ENCODE measurements around the gene POLR2A. TPM values are rescaled to one million over a fixed set of nuclear protein-coding genes. Genes with fewer than 3 reads are reported as not detected.
A peak's percentile ranks its signal among the peaks of the same experiment; 100 is the strongest.

The POLR2A gene
- total RNA-seq, 1 donor from 2014 or later: 198 TPM

DNA sequence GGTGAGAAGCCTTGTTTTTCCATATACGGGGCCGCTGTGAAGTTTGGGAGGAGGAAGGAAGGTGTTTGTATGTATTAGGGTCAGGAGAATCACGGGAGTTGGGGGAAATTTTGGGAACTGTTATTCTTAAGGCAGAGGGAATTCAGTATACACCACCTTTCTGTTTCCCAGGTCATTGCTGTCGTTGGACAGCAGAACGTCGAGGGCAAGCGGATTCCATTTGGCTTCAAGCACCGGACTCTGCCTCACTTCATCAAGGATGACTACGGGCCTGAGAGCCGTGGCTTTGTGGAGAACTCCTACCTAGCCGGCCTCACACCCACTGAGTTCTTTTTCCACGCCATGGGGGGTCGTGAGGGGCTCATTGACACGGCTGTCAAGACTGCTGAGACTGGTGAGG, 17.6 kb downstream of the POLR2A start:
- H3K27ac Mint-ChIP-seq (ENCODE audit: unreplicated experiment): no peak overlapping the region
- H3K27me3 Mint-ChIP-seq (ENCODE audit: unreplicated experiment): peaks cover 4% of the 10 kb centered on the region
- H3K36me3 Mint-ChIP-seq (ENCODE audit: low read depth, unreplicated experiment): peaks cover 57% of the 10 kb centered on the region

DNA sequence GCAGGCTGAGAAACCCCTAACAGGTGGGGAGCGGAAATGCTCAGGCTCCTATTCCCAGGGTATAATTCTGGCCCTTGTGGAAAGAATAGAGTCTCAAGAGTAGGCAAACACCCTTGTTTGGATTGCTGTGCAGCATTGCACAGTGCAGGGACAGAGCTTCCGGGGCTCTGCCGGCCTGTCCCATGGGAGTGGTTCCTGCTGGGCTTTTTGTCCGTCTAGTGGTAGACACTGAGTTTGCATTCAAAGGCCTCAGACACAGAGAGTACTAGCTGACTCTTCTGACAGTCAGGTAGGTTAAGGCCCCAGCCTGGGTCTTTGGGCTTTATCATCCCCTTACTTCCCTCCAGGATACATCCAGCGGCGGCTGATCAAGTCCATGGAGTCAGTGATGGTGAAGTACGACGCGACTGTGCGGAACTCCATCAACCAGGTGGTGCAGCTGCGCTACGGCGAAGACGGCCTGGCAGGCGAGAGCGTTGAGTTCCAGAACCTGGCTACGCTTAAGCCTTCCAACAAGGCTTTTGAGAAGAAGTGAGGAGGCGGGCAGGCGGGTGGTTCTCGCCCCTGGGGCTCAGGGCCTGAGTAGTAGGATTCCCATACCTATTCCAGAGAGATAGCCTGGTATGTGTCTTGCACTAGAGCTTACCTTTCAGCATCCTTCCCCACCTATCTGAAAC, 18.1 kb downstream of the POLR2A start:
- Mint-ChIP-seq H3K27ac (ENCODE audit: unreplicated experiment) (no peak overlapping the region), H3K27me3 (ENCODE audit: unreplicated experiment) (peaks cover 4% of the 10 kb centered on the region), H3K9me3 (ENCODE audit: unreplicated experiment) (no peaks in the 10 kb centered on the region), H3K4me1 (ENCODE audit: unreplicated experiment) (no peaks in the 10 kb centered on the region), H3K4me3 (ENCODE audit: unreplicated experiment) (no peak overlapping the region), H3K36me3 (ENCODE audit: low read depth, unreplicated experiment) (peaks cover 51% of the 10 kb centered on the region)
- DNase-seq (ENCODE audit: low spot score): no peak
- TF ChIP-seq, protein P1, sequence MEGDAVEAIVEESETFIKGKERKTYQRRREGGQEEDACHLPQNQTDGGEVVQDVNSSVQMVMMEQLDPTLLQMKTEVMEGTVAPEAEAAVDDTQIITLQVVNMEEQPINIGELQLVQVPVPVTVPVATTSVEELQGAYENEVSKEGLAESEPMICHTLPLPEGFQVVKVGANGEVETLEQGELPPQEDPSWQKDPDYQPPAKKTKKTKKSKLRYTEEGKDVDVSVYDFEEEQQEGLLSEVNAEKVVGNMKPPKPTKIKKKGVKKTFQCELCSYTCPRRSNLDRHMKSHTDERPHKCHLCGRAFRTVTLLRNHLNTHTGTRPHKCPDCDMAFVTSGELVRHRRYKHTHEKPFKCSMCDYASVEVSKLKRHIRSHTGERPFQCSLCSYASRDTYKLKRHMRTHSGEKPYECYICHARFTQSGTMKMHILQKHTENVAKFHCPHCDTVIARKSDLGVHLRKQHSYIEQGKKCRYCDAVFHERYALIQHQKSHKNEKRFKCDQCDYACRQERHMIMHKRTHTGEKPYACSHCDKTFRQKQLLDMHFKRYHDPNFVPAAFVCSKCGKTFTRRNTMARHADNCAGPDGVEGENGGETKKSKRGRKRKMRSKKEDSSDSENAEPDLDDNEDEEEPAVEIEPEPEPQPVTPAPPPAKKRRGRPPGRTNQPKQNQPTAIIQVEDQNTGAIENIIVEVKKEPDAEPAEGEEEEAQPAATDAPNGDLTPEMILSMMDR (IDR thresholded peaks at IDR 0.05; ENCODE audit: unreplicated experiment): no peak

More for the DNA sequence above, 17.6 kb downstream of the POLR2A start:
- no peak for DNase-seq (ENCODE audit: low spot score)
- peaks cover 5% of the 10 kb centered on the region for H3K4me1 Mint-ChIP-seq (ENCODE audit: unreplicated experiment)
- H3K9me3 Mint-ChIP-seq (ENCODE audit: unreplicated experiment): no peaks in the 10 kb centered on the region
- peak overlapping the region; percentile 56 for H3K4me3 Mint-ChIP-seq (ENCODE audit: unreplicated experiment)
- TF ChIP-seq, protein P1 (IDR thresholded peaks at IDR 0.05; ENCODE audit: unreplicated experiment): no peak

- no peaks in the 10 kb centered on the region for H3K4me1 Mint-ChIP-seq (ENCODE audit: unreplicated experiment)
These were observed 18.8 kb downstream of the POLR2A start for GRCh38 chr17:7502987-7503386.

DNA sequence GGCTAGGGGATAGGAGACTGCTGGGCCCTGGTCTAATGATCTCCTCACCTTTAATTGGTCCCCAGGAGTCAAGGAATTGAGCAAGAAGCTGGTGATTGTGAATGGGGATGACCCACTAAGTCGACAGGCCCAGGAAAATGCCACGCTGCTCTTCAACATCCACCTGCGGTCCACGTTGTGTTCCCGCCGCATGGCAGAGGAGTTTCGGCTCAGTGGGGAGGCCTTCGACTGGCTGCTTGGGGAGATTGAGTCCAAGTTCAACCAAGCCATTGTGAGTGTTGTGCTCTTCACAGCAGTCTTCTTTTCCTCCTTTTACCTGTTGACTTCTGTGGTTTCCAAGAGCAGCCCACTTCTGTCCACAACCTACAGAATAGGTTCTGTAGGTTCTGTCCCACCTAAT, 19.4 kb downstream of the POLR2A start:
- Mint-ChIP-seq H3K36me3 (ENCODE audit: low read depth, unreplicated experiment) (peaks cover 50% of the 10 kb centered on the region), H3K27ac (ENCODE audit: unreplicated experiment) (peak overlapping the region; percentile 30), H3K4me1 (ENCODE audit: unreplicated experiment) (no peaks in the 10 kb centered on the region), H3K4me3 (ENCODE audit: unreplicated experiment) (peak overlapping the region; percentile 71), H3K27me3 (ENCODE audit: unreplicated experiment) (peaks cover 4% of the 10 kb centered on the region), H3K9me3 (ENCODE audit: unreplicated experiment) (no peaks in the 10 kb centered on the region)
- TF ChIP-seq, protein P1 (IDR thresholded peaks at IDR 0.05; ENCODE audit: unreplicated experiment): no peak
- no peak for DNase-seq (ENCODE audit: low spot score)

More at GRCh38 chr17:7502987-7503386, 18.8 kb downstream of the POLR2A start:
- TF ChIP-seq, protein P1 (IDR thresholded peaks at IDR 0.05; ENCODE audit: unreplicated experiment): no peak
- H3K27ac Mint-ChIP-seq (ENCODE audit: unreplicated experiment): no peak overlapping the region
- no peak overlapping the region for H3K4me3 Mint-ChIP-seq (ENCODE audit: unreplicated experiment)
- no peak for DNase-seq (ENCODE audit: low spot score)
- H3K9me3 Mint-ChIP-seq (ENCODE audit: unreplicated experiment): no peaks in the 10 kb centered on the region
- peaks cover 4% of the 10 kb centered on the region for H3K27me3 Mint-ChIP-seq (ENCODE audit: unreplicated experiment)
- H3K36me3 Mint-ChIP-seq (ENCODE audit: low read depth, unreplicated experiment): peaks cover 51% of the 10 kb centered on the region

- Mint-ChIP-seq H3K27ac (ENCODE audit: unreplicated experiment) (no peak overlapping the region), H3K4me3 (ENCODE audit: unreplicated experiment) (no peak overlapping the region), H3K27me3 (ENCODE audit: unreplicated experiment) (peaks cover 8% of the 10 kb centered on the region)
These were observed 24.0 kb downstream of the POLR2A start for GRCh38 chr17:7508145-7508544.

More at GRCh38 chr17:7508145-7508544, 24.0 kb downstream of the POLR2A start:
- TF ChIP-seq, protein P1 (IDR thresholded peaks at IDR 0.05; ENCODE audit: unreplicated experiment): no peak
- Mint-ChIP-seq H3K36me3 (ENCODE audit: low read depth, unreplicated experiment) (peaks cover 50% of the 10 kb centered on the region), H3K4me1 (ENCODE audit: unreplicated experiment) (no peaks in the 10 kb centered on the region), H3K9me3 (ENCODE audit: unreplicated experiment) (no peaks in the 10 kb centered on the region)
- DNase-seq (ENCODE audit: low spot score): no peak

All from endothelial cell (in vitro differentiated cells).